GM18861 (cell line): ENCODE results near the gene IL2RA.
A peak's percentile ranks its signal among the peaks of the same experiment; 100 is the strongest.
"Not testable (repeated sequence)": the region's sequence is repeated elsewhere in the genome, so short reads cannot be mapped to it uniquely, and the experiment has no call there.

Experiments
- ATAC-seq: cut with Tn5 transposase; IDR thresholded peaks from one replicate; pipeline ENCODE4 v1.9.1; 2021; ENCODE audit not compliant: unreplicated experiment

The IL2RA gene

GRCh38 chr10:6083523-6084475 lies 21.6 kb upstream of the IL2RA start:
- no peak for ATAC-seq

GRCh38 chr10:6082496-6083395 lies 20.6 kb upstream of the IL2RA start:
- no peak for ATAC-seq

- ATAC-seq: no peak
These were observed 18.3 kb upstream of the IL2RA start for GRCh38 chr10:6080417-6080973.

GRCh38 chr10:6079044-6079443 lies 16.9 kb upstream of the IL2RA start:
- ATAC-seq: no peak

- ATAC-seq: no peak
These were observed 15.0 kb upstream of the IL2RA start for GRCh38 chr10:6077071-6077675.

GRCh38 chr10:6074489-6075301 lies 12.5 kb upstream of the IL2RA start:
- ATAC-seq: no peak

- peak; percentile 39 for ATAC-seq
These were observed 10.2 kb upstream of the IL2RA start for GRCh38 chr10:6072215-6072934.

GRCh38 chr10:6071181-6072175 lies 9.3 kb upstream of the IL2RA start:
- no peak for ATAC-seq

- ATAC-seq: no peak
These were observed 8.5 kb upstream of the IL2RA start for GRCh38 chr10:6070660-6071059.

GRCh38 chr10:6069081-6069931 lies 7.1 kb upstream of the IL2RA start:
- no peak for ATAC-seq

GRCh38 chr10:6068422-6068821 lies 6.3 kb upstream of the IL2RA start:
- ATAC-seq: peak; percentile 50

GRCh38 chr10:6068006-6068405 lies 5.8 kb upstream of the IL2RA start:
- ATAC-seq: no peak

- no peak for ATAC-seq
These were observed 5.3 kb upstream of the IL2RA start for GRCh38 chr10:6067457-6067856.

- ATAC-seq: no peak
These were observed 3.7 kb upstream of the IL2RA start for GRCh38 chr10:6065835-6066234.

- ATAC-seq: no peak
These were observed 3.2 kb upstream of the IL2RA start for GRCh38 chr10:6065406-6065805.

- not testable (repeated sequence) for ATAC-seq
These were observed 2.6 kb upstream of the IL2RA start for GRCh38 chr10:6064726-6065125.

GRCh38 chr10:6064119-6064518 lies 2.0 kb upstream of the IL2RA start:
- ATAC-seq: no peak
